ENCODE data around the gene SLC47A1. TPM values are rescaled to one million over a fixed set of nuclear protein-coding genes. Genes with fewer than 3 reads are reported as not detected.
"Not testable (repeated sequence)": the region's sequence is repeated elsewhere in the genome, so short reads cannot be mapped to it uniquely, and the experiment has no call there.

Gene SLC47A1
- total RNA-seq, 3 donors from 2014 or later = 3.8 to 22.1 (median 8.8) TPM

GRCh38 chr17:19494961-19495806 lies 38.5 kb upstream of the SLC47A1 start:
- Histone ChIP-seq H3K9me3 (no peaks in the 10 kb centered on the region), H3K27me3 (no peaks in the 10 kb centered on the region), H3K27ac (no peak overlapping the region), H3K36me3 (no peaks in the 10 kb centered on the region), H3K4me1 (no peaks in the 10 kb centered on the region), H3K4me3 (no peak overlapping the region)
- intact Hi-C loops (cut with DNase I; ENCODE audit: low total_unique reads) = no loop called here
- TF ChIP-seq CTCF (IDR thresholded peaks at IDR 0.05) (no peak), POLR2AphosphoS5 (IDR thresholded peaks at IDR 0.05) (no peak), POLR2A (IDR thresholded peaks at IDR 0.05) (no peak)
- DNase-seq (ENCODE audit: low spot score in 2 of 2) = peak in 1 of 2 donors; percentile 40

DNA sequence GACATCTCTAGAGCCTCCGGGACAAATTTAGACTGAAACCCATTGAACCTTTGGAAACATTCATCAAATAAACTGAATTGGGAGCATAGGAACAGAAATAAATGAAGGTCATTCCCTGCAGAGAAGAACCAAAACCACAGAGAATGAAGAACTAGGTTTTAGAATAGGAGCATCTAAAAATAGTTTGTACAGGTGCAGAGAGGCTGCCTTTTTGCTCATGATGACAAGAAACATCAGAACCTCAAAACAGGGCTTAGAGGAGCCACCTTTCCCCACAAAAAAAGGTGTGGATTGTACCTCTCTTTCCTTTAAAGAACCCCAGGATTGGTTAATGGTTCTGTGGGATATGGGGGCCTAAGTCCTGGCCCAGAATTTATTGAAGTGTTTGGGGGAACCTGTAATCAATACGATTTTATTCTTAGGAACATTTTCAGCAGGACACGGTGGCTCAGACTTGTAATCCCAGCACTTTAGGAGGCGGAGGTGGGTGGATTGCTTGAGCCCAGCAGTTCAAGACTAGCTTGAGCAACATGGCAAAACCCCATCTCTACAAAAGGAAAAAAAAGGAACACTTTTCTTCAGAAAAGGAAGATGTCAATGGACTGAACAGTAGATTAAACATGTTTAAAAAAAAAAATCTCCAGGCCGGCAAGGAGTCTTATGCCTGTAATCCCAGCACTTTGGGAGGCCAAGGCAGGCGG lies 37.7 kb upstream of the SLC47A1 start:
- Histone ChIP-seq H3K36me3 (no peaks in the 10 kb centered on the region), H3K9me3 (no peaks in the 10 kb centered on the region), H3K4me3 (no peak overlapping the region), H3K27ac (no peak overlapping the region), H3K4me1 (no peaks in the 10 kb centered on the region), H3K27me3 (no peaks in the 10 kb centered on the region)
- no peak for DNase-seq (ENCODE audit: low spot score in 2 of 2)
- TF ChIP-seq CTCF (IDR thresholded peaks at IDR 0.05) (no peak), POLR2A (IDR thresholded peaks at IDR 0.05) (no peak), POLR2AphosphoS5 (IDR thresholded peaks at IDR 0.05) (no peak)
- intact Hi-C loops (cut with DNase I; ENCODE audit: low total_unique reads) = no loop called here

DNA sequence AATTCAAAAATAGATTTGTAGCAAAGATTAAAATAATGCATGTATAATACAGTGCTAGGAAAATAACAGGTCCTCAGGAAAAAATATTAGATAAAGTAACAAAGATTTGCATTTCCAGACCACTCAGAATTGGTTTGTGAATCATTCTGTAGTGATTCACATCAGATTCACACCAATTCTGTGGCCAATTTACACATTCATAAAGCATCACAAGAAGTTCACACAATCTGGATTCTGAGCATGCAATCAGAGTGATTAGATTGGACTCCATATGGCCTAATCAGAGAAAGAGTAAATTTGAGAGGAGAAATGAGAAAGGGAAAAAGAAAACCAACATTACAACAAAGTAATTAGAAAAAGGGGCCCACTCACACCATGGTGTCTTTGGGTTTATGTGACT lies 36.0 kb upstream of the SLC47A1 start:
- no peak for TF ChIP-seq POLR2AphosphoS5 (IDR thresholded peaks at IDR 0.05)
- no peak for TF ChIP-seq CTCF (IDR thresholded peaks at IDR 0.05)
- no peak for TF ChIP-seq POLR2A (IDR thresholded peaks at IDR 0.05)
- Histone ChIP-seq H3K27me3 (no peaks in the 10 kb centered on the region), H3K36me3 (no peaks in the 10 kb centered on the region), H3K27ac (no peak overlapping the region), H3K9me3 (no peaks in the 10 kb centered on the region), H3K4me3 (no peak overlapping the region), H3K4me1 (no peaks in the 10 kb centered on the region)
- intact Hi-C loops (cut with DNase I; ENCODE audit: low total_unique reads) = no loop called here
- DNase-seq (ENCODE audit: low spot score in 2 of 2) = no peak

DNA sequence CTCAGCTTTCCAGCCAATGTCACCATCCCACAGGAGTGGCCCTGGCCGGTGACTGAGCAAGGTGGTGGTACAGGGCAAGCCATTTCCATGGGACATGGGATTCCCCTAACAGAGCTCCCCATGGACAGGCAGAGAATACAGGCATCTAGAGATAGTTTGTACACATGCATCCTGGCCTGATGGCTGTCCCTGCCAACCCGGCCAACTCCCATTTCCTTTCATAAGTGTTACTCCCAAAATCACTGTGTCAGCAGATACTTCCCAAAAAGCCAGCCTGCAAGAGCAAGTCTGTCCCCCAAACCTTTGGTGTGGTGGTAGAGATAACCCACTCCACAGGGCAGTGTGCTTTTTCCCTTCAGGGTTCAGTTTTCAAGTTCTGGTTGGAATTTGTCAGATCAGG lies 32.4 kb upstream of the SLC47A1 start:
- Histone ChIP-seq H3K4me3 (no peak overlapping the region), H3K27ac (no peak overlapping the region), H3K4me1 (no peaks in the 10 kb centered on the region), H3K9me3 (no peaks in the 10 kb centered on the region), H3K27me3 (no peaks in the 10 kb centered on the region), H3K36me3 (no peaks in the 10 kb centered on the region)
- intact Hi-C loops (cut with DNase I; ENCODE audit: low total_unique reads) = no loop called here
- TF ChIP-seq POLR2AphosphoS5 (IDR thresholded peaks at IDR 0.05) (no peak), POLR2A (IDR thresholded peaks at IDR 0.05) (no peak), CTCF (IDR thresholded peaks at IDR 0.05) (no peak)
- peak in 1 of 2 donors; percentile 28 for DNase-seq (ENCODE audit: low spot score in 2 of 2)

DNA sequence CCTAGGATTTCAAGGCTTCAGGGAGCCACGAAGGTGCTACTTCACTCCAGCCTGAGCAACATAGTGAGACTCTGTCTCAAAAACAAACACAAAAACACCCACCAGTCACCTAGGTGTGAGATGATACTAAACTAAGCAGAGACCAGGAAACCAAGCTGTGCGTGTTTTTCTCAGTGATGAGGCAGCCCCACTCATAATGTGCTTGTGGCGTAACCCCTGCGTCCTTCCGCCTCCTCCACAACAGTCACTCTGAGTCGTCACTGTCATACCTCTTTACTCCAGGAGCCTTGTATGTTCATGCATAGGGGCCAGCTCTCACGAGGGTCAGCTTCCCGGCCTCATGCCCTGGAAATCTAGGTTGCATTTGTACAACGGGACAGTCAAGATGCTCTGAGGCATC lies 31.1 kb upstream of the SLC47A1 start:
- TF ChIP-seq POLR2AphosphoS5 (IDR thresholded peaks at IDR 0.05) (no peak), CTCF (IDR thresholded peaks at IDR 0.05) (no peak), POLR2A (IDR thresholded peaks at IDR 0.05) (no peak)
- DNase-seq (ENCODE audit: low spot score in 2 of 2) = peak in 1 of 2 donors; percentile 14
- no peaks in the 10 kb centered on the region for H3K9me3 ChIP-seq
- no peak overlapping the region for H3K4me3 ChIP-seq
- H3K4me1 ChIP-seq = no peaks in the 10 kb centered on the region
- H3K27ac ChIP-seq = no peak overlapping the region
- intact Hi-C loops (cut with DNase I; ENCODE audit: low total_unique reads) = no loop called here
- H3K27me3 ChIP-seq = no peaks in the 10 kb centered on the region
- no peaks in the 10 kb centered on the region for H3K36me3 ChIP-seq

GRCh38 chr17:19505561-19505960 lies 28.1 kb upstream of the SLC47A1 start:
- H3K27me3 ChIP-seq; H3K27ac ChIP-seq; DNase-seq (ENCODE audit: low spot score in 2 of 2); intact Hi-C loops (cut with DNase I; ENCODE audit: low total_unique reads); H3K36me3 ChIP-seq; H3K9me3 ChIP-seq; H3K4me3 ChIP-seq; H3K4me1 ChIP-seq: not testable (repeated sequence)
